Limb (tissue), 2 donors: ENCODE data around the gene UQCC5.

Experiments used
- DNase-seq, 2 donors: peaks; one replicate each; pipeline ENCODE4 v3.0.0-alpha.2; 2016; ENCODE audit errors: extremely low spot score in 2 of 2

Gene UQCC5

GRCh38 chr3:52561028-52561747 lies 24.8 kb downstream of the UQCC5 start:
- DNase-seq: no peak

- DNase-seq: no peak
These were observed 27.6 kb downstream of the UQCC5 start for GRCh38 chr3:52563984-52564383.

GRCh38 chr3:52568069-52568468 lies 31.7 kb downstream of the UQCC5 start:
- no peak for DNase-seq

- no peak for DNase-seq
These were observed 33.7 kb downstream of the UQCC5 start for GRCh38 chr3:52570076-52570475.

GRCh38 chr3:52572221-52572620 lies 35.8 kb downstream of the UQCC5 start:
- no peak for DNase-seq

GRCh38 chr3:52574056-52574965 lies 37.9 kb downstream of the UQCC5 start:
- no peak for DNase-seq
